H1 (cell line): Measurements from ENCODE around the gene TLR5.
A peak's percentile ranks its signal among the peaks of the same experiment; 100 is the strongest.

Source experiments
- CEBPB ChIP-seq: IDR thresholded peaks from 2 replicates; pipeline ENCODE4 v1.6.1; 2012; ENCODE audit warnings: low read depth, low read length
- CTCF ChIP-seq, 3 experiments: IDR thresholded peaks; 1 replicate in 2 of 3; 2 replicates in 1 of 3; pipeline versions ENCODE4 v1.5.1 to v1.6.1; 2011; ENCODE audit warnings: low read length in 3 of 3, mild to moderate bottlenecking in 3 of 3, inconsistent platforms in 2 of 3, low read depth in 1 of 3, moderate library complexity in 1 of 3; ENCODE audit not compliant: insufficient read depth in 1 of 3; ENCODE audit errors: control extremely low read depth in 1 of 3
- EP300 ChIP-seq, 2 experiments: IDR thresholded peaks; 1 replicate in 1 of 2; 2 replicates in 1 of 2; pipeline ENCODE4 v1.6.1; 2011 to 2012; ENCODE audit warnings: low read depth in 2 of 2, low read length in 2 of 2, mild to moderate bottlenecking in 2 of 2, borderline replicate concordance in 1 of 2, inconsistent platforms in 1 of 2, moderate library complexity in 1 of 2
- EZH2 ChIP-seq: fragments of 200-600 bp; sonication (generic); IDR thresholded peaks from 2 replicates; pipeline ENCODE4 v1.7.1; 2012; ENCODE audit warnings: low read depth, mild to moderate bottlenecking, moderate library complexity, low read length, inconsistent platforms; ENCODE audit not compliant: severe bottlenecking
- JUN ChIP-seq: IDR thresholded peaks from 2 replicates; pipeline ENCODE4 v1.6.1; 2011; ENCODE audit warnings: low read depth, mild to moderate bottlenecking, improper control_type of control experiment, low read length
- JUND ChIP-seq: IDR thresholded peaks from 2 replicates; pipeline ENCODE4 v1.6.1; 2011; ENCODE audit warnings: mild to moderate bottlenecking, improper control_type of control experiment, low read length
- MAFK ChIP-seq: IDR thresholded peaks from 2 replicates; pipeline ENCODE4 v1.6.1; 2012; ENCODE audit warnings: low read depth, mild to moderate bottlenecking, improper control_type of control experiment, low read length
- MAX ChIP-seq: IDR thresholded peaks from 2 replicates; pipeline ENCODE4 v1.6.1; 2012; ENCODE audit warnings: inconsistent platforms
- POLR2A ChIP-seq, 2 experiments: IDR thresholded peaks; 1 replicate in 1 of 2; 2 replicates in 1 of 2; pipeline ENCODE4 v1.6.1; 2011; ENCODE audit warnings: low read depth in 2 of 2, low read length in 2 of 2, mild to moderate bottlenecking in 2 of 2; ENCODE audit errors: control extremely low read depth in 1 of 2
- POLR2AphosphoS5 ChIP-seq: IDR thresholded peaks from 2 replicates; pipeline ENCODE4 v1.6.1; 2011; ENCODE audit warnings: low read depth, low read length
- SIX5 ChIP-seq: IDR thresholded peaks from 2 replicates; pipeline ENCODE4 v1.6.1; 2011; ENCODE audit warnings: mild to moderate bottlenecking, low read depth, low read length
- SUZ12 ChIP-seq: fragments of 200-600 bp; sonication (generic); IDR thresholded peaks from 2 replicates; pipeline ENCODE4 v1.6.1; 2012; ENCODE audit warnings: mild to moderate bottlenecking, inconsistent platforms, low read length, moderate library complexity, mixed read lengths
- TAF1 ChIP-seq: IDR thresholded peaks from 2 replicates; pipeline ENCODE4 v1.6.1; 2011; ENCODE audit warnings: mild to moderate bottlenecking, low read depth, low read length
- YY1 ChIP-seq: IDR thresholded peaks from 2 replicates; pipeline ENCODE4 v1.6.1; 2011; ENCODE audit warnings: low read depth, mild to moderate bottlenecking, low read length

GRCh38 chr1:223142795-223143536 is at the start of gene TLR5:
- TF ChIP-seq EP300 (IDR thresholded peaks at IDR 0.05; ENCODE audit: borderline replicate concordance in 1 of 2, low read depth in 2 of 2, low read length in 2 of 2) (no peak), MAX (peak; percentile 97), CEBPB (no peak), JUND (no peak), YY1 (no peak), MAFK (no peak), CTCF (IDR thresholded peaks at IDR 0.05; ENCODE audit: control extremely low read depth in 1 of 3, insufficient read depth in 1 of 3, low read depth in 1 of 3, low read length in 3 of 3) (peak; percentile 52 to 61 (median 61)), JUN (no peak), POLR2A (IDR thresholded peaks at IDR 0.05; ENCODE audit: control extremely low read depth in 1 of 2, low read depth in 2 of 2, low read length in 2 of 2) (0 out of 3 replicates have a peak, but pooled peaks of 1 of the 2 experiments have one; percentile 27), EZH2 (no peak), SUZ12 (no peak), POLR2AphosphoS5 (no peak), TAF1 (no peak), SIX5 (no peak)
